22Rv1 (cell line): Measurements from ENCODE around the gene KRT16.
"Not testable (repeated sequence)": the region's sequence is repeated elsewhere in the genome, so short reads cannot be mapped to it uniquely, and the experiment has no call there.

ENCODE experiments used
- H3K27ac ChIP-seq: fragments of 450-650 bp; 2 replicates; pipeline ENCODE4 v1.5.1; 2017
- ZFX ChIP-seq: fragments of 450-650 bp; IDR thresholded peaks from 2 replicates; pipeline ENCODE4 v1.6.1; 2017; ENCODE audit warnings: antibody characterized with exemption, borderline replicate concordance
- TF ChIP-seq, protein P1 (sequence below): fragments of 450-650 bp; IDR thresholded peaks from 2 replicates; pipeline ENCODE4 v1.5.1; 2017; ENCODE audit warnings: mild to moderate bottlenecking

The KRT16 gene

DNA sequence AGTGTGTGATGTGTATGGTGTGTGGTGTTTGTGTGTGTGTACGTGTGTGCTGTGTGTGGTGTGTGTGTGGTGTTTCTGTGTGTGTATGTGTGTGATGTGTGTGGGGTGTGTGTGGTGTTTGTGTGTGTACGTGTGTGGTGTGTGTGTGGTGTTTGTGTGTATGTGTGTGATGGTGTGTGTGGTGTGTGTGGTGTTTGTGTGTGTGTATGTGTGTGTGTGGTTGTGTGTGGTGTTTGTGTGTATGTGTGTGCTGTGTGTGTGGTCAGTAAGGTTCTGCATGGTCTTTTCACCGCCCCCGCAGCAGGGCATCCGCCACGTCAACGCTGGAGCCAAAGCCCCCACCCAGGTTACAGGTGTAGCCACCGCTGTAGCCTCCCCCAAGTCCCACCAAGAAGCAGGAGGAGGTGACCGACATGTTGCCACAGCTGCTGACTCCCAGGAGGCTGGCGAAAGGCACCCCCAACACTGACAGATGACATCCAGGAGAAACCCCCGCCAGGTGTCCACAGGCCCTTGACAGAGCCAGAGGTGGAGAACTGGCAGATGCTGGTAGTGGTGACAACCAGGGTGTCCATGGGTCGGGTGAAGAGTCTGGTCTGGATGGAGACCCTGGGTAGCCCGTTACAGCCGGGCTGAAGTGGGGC, 21.1 kb upstream of the KRT16 start:
- no peak for TF ChIP-seq ZFX
- TF ChIP-seq, protein P1, sequence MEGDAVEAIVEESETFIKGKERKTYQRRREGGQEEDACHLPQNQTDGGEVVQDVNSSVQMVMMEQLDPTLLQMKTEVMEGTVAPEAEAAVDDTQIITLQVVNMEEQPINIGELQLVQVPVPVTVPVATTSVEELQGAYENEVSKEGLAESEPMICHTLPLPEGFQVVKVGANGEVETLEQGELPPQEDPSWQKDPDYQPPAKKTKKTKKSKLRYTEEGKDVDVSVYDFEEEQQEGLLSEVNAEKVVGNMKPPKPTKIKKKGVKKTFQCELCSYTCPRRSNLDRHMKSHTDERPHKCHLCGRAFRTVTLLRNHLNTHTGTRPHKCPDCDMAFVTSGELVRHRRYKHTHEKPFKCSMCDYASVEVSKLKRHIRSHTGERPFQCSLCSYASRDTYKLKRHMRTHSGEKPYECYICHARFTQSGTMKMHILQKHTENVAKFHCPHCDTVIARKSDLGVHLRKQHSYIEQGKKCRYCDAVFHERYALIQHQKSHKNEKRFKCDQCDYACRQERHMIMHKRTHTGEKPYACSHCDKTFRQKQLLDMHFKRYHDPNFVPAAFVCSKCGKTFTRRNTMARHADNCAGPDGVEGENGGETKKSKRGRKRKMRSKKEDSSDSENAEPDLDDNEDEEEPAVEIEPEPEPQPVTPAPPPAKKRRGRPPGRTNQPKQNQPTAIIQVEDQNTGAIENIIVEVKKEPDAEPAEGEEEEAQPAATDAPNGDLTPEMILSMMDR: no peak
- H3K27ac ChIP-seq: no peak overlapping the region

DNA sequence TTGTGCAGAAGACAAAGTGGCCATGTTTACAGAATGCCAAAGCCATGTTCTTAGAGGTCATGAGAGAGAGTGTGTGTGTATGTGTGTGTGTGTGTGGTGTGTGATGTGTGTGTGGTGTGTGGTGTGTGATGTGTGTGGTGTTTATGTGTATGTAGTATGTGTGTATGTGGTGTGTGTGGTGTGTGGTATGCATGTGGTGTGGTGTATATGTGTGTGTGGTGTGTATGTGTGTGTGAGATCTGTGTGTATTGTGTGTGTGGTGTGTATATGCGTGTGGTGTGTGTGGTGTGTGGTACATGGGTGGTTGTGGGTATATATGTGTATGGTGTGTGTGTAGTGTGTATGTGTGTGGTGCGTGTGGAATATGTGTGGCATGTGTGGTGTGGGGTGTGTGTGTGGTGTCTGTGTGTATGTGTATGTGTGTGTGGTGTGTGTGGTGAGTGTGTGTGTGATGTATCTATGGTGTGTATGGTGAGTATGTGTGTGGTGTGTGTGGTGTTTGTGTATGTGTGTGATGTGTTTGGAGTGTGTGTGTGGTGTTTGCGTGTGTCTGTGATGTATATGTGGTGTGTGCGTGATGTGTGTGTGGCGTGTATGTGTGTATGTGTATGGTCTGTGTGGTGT, 20.0 kb upstream of the KRT16 start:
- TF ChIP-seq, protein P1: no peak
- no peak for TF ChIP-seq ZFX
- H3K27ac ChIP-seq: no peak overlapping the region

DNA sequence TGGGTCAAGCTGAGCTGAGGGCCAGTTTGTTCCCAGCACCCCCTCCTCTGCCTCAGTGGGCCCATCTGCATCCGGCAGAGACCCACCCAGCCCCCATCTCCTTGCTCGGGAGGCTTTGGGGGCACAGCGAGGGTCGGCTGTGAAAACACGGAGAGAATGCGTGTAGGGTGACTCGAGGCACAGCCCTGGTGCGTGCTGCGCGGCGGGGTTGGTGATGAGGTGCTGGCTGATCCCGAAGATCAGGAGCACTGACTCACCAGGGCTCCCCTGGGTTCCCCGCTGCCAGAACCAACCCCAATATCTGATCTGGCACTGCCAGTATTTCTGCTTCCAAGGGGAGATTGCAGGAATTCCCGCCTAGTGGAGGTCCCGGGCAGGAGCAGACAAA, 19.3 kb upstream of the KRT16 start:
- TF ChIP-seq, protein P1: no peak
- no peak for TF ChIP-seq ZFX
- H3K27ac ChIP-seq: no peak overlapping the region

DNA sequence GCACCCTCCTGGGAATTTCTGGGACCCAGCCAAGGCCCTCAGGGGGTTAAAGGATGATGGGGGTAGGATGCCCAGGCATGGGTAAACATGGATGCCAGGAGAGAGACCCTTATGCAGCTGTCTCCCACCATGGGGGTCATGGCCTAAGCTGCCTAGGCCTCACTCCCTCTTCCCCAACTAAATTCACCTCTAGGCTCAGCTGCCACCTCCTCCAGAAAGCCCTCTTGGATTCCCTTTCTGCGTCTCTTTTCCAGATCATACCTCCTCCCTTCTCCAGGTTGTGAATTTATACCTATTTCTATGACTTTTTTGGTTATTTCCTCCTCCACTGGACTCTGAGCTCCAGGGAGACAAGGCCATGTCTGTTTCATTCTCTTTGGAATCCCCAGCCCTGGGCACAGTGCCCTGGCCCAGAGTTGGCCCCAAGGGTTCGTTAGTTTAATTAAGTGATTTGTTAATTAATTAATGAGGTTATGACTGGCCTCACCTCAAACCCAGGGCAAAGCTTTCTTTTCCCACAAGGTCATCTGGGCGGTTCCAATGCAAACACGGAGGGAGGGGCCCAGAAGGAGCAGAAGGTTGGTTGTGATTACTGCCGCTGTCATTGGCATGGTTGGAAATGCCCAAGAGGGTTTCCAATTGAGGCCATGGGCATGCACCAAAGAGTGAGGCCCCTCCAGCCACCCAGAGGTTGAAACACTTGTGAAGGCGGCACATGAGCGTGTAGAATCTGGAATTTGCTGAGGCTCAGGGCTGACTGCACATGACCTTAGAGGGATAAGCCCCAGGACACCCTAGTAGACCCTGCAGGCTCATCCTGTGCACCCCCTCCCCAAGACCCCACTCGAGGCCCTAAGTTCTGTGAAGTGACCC, 18.7 kb upstream of the KRT16 start:
- no peak overlapping the region for H3K27ac ChIP-seq

DNA sequence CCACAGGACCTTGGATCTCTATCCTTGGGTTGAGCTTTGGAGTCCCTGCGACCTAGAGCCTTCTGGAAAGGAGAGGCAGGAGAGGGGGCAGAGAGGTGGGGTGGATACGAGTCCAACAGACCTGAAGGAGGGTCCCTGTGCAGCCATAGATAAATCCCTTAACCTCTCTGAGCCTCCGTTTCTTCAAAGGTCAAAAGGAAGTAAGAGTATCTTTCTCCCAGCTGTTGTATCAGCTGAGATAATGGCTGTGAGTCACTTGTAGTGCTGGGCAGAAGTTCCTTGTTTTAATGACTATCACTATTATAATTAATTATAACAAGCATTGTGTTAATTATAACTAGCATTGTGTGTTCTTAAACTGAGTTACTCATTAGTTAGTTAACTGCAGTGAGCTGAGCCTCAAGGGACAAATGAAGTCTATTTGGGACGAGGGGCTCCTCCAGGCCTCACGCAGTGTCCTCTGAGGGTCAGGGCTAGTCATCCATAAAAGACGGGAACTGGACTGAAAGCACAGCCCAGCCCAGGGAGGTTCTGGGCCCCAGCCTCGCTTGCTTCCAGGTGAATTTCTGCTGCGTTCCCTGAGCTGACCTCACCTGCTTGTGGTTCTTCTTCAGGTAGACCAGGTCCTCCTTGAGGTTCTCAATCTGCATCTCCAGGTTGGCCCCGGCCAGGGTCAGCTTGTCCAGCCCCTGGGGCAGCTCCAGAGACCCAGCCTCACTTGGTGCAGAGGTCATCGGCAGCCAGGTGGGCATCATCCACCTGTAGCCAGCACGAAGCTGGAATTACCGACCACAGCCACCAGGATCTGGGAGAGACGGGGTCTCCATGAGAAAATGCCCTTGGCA, 17.5 kb upstream of the KRT16 start:
- TF ChIP-seq ZFX: no peak
- TF ChIP-seq, protein P1: no peak
- no peak overlapping the region for H3K27ac ChIP-seq

More for the DNA sequence above, 18.7 kb upstream of the KRT16 start:
- TF ChIP-seq ZFX: no peak
- TF ChIP-seq, protein P1: no peak

DNA sequence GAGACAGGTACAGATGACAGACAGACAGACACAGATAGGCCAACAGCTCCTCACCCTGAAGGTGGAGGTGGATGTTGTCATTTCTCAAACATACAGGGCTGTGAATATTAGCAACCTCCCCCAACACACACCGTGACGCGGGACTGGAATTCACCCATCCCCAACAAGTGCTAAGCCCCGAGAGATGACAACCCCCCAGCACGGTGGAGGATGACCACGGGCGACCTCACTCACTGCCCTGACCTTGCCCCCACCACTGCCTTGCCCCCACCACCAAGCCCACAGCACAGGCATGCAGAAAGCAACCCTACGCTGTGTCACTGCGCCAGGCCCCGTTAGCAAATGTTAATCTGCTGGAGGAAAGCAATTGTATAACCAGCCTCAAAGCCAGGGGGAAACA, 16.7 kb upstream of the KRT16 start:
- TF ChIP-seq, protein P1: no peak
- no peak for TF ChIP-seq ZFX
- H3K27ac ChIP-seq: no peak overlapping the region

DNA sequence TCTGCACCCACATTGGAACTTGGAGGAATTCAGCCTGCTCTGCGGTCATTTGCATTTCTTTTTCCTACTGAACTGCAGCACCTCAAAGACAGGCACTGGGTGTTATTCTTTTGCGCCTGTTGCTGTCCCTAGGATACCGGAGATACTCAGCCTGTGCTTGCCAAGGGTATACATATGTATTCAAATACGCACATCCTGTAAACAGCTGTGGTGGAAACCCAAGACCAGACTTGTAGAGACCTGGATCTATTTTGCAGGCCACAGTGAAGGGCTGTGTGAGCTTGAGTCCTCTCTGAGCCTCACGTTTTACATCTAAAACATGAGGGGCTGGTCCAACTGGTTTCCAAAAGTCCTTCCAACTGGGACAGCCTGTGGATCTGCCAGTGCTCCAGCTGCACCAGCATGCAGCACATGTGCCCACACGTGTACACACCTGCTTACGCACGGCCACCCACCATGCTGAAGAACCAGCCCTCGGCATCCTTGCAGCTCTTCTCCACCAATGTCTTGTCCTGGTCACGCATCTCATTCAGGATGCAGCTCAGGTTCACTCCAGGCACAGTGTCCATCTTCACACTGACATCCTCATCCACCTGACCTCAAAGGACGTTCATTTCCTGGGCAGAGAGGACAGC, 16.2 kb upstream of the KRT16 start:
- H3K27ac ChIP-seq: not testable (repeated sequence)

DNA sequence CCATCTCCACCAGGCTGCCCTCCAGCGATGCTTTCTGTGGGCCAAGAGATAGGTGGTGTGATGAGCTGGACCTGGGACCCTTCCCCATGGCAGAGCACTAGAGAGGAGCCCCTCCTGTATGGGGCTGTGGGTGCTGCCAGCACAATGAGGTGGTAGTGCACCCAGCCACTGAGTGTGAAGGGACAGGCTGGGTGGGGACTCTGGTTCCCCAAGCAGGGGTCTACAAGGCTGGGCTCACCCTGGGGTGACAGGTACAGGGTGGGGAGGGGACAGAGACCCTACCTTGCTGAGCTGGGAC, 15.5 kb upstream of the KRT16 start:
- not testable (repeated sequence) for H3K27ac ChIP-seq
